ENCODE measurements around the gene NEU4.

Gene NEU4

GRCh38 chr2:241857041-241857541, 48.1 kb downstream of the NEU4 start:
- no peaks in the 10 kb centered on the region for H3K27me3 ChIP-seq (ENCODE audit: low read depth)
- no peak for DNase-seq (ENCODE audit: low spot score in 2 of 2)
- no peaks in the 10 kb centered on the region for H3K4me1 ChIP-seq
- no peaks in the 10 kb centered on the region for H3K36me3 ChIP-seq (replicated peaks)
- no peak overlapping the region for H3K4me3 ChIP-seq
- in situ Hi-C loops (cut with MboI; ENCODE audit: low sequenced_read_pairs) = no loop called here
- H3K9me3 ChIP-seq = no peaks in the 10 kb centered on the region

GRCh38 chr2:241857572-241858121, 48.7 kb downstream of the NEU4 start:
- in situ Hi-C loops (cut with MboI; ENCODE audit: low sequenced_read_pairs) = no loop called here
- DNase-seq (ENCODE audit: low spot score in 2 of 2) = no peak
- Histone ChIP-seq H3K4me3 (no peak overlapping the region), H3K27me3 (ENCODE audit: low read depth) (no peaks in the 10 kb centered on the region), H3K9me3 (no peaks in the 10 kb centered on the region), H3K4me1 (no peaks in the 10 kb centered on the region), H3K36me3 (replicated peaks) (no peaks in the 10 kb centered on the region)

- H3K4me3 ChIP-seq = no peak within 1 kb of the TSS
- H3K4me1 ChIP-seq = no peaks in the 10 kb centered on the region
- no peaks in the 10 kb centered on the region for H3K9me3 ChIP-seq
- no peaks in the 10 kb centered on the region for H3K27me3 ChIP-seq (ENCODE audit: low read depth)
- no peaks in the 10 kb centered on the region for H3K36me3 ChIP-seq (replicated peaks)
- DNase-seq (ENCODE audit: low spot score in 2 of 2) = no peak
- in situ Hi-C loops (cut with MboI; ENCODE audit: low sequenced_read_pairs) = no loop called here
Measured at GRCh38 chr2:241858206-241859016, 49.4 kb downstream of the NEU4 start, which contains the start of gene PDCD1. TSS of gene PDCD1 (minus strand) at chr2:241858894. CDS start at chr2:241858838, 56 bp downstream.

GRCh38 chr2:241859017-241859435, 50.0 kb downstream of the NEU4 start:
- Histone ChIP-seq H3K27me3 (ENCODE audit: low read depth) (no peaks in the 10 kb centered on the region; the same call in 1 of the 2 replicates), H3K4me3 (no peak overlapping the region), H3K9me3 (no peaks in the 10 kb centered on the region), H3K4me1 (no peaks in the 10 kb centered on the region), H3K36me3 (replicated peaks) (no peaks in the 10 kb centered on the region)
- no peak for DNase-seq (ENCODE audit: low spot score in 2 of 2)
- in situ Hi-C loops (cut with MboI; ENCODE audit: low sequenced_read_pairs) = no loop called here

- H3K36me3 ChIP-seq (replicated peaks) = no peaks in the 10 kb centered on the region
- no peak overlapping the region for H3K4me3 ChIP-seq
- DNase-seq (ENCODE audit: low spot score in 2 of 2) = no peak
- no peaks in the 10 kb centered on the region for H3K4me1 ChIP-seq
- in situ Hi-C loops (cut with MboI; ENCODE audit: low sequenced_read_pairs) = no loop called here
- H3K27me3 ChIP-seq (ENCODE audit: low read depth) = peaks cover 2% of the 10 kb centered on the region; the same call in 1 of the 2 replicates
- no peaks in the 10 kb centered on the region for H3K9me3 ChIP-seq
Measured at GRCh38 chr2:241859436-241860183, 50.6 kb downstream of the NEU4 start.

GRCh38 chr2:241860184-241861078, 51.4 kb downstream of the NEU4 start:
- H3K27me3 ChIP-seq (ENCODE audit: low read depth) = peaks cover 2% of the 10 kb centered on the region; the same call in 1 of the 2 replicates
- no peak overlapping the region for H3K4me3 ChIP-seq
- H3K4me1 ChIP-seq = no peaks in the 10 kb centered on the region
- no peaks in the 10 kb centered on the region for H3K36me3 ChIP-seq (replicated peaks)
- in situ Hi-C loops (cut with MboI; ENCODE audit: low sequenced_read_pairs) = no loop called here
- DNase-seq (ENCODE audit: low spot score in 2 of 2) = no peak
- H3K9me3 ChIP-seq = no peaks in the 10 kb centered on the region

- H3K4me3 ChIP-seq = no peak overlapping the region
- no peaks in the 10 kb centered on the region for H3K36me3 ChIP-seq (replicated peaks)
- DNase-seq (ENCODE audit: low spot score in 2 of 2) = no peak
- H3K27me3 ChIP-seq (ENCODE audit: low read depth) = peaks cover 2% of the 10 kb centered on the region; the same call in 1 of the 2 replicates
- in situ Hi-C loops (cut with MboI; ENCODE audit: low sequenced_read_pairs) = no loop called here
- no peaks in the 10 kb centered on the region for H3K9me3 ChIP-seq
- H3K4me1 ChIP-seq = no peaks in the 10 kb centered on the region
Measured at GRCh38 chr2:241861264-241861663, 52.3 kb downstream of the NEU4 start.

GRCh38 chr2:241862093-241862492, 53.1 kb downstream of the NEU4 start:
- Histone ChIP-seq H3K4me1 (no peaks in the 10 kb centered on the region), H3K27me3 (ENCODE audit: low read depth) (peaks cover 2% of the 10 kb centered on the region; the same call in 1 of the 2 replicates), H3K36me3 (replicated peaks) (no peaks in the 10 kb centered on the region), H3K4me3 (no peak overlapping the region), H3K9me3 (no peaks in the 10 kb centered on the region)
- DNase-seq (ENCODE audit: low spot score in 2 of 2) = no peak
- in situ Hi-C loops (cut with MboI; ENCODE audit: low sequenced_read_pairs) = no loop called here

- H3K4me3 ChIP-seq = no peak overlapping the region
- in situ Hi-C loops (cut with MboI; ENCODE audit: low sequenced_read_pairs) = no loop called here
- H3K27me3 ChIP-seq (ENCODE audit: low read depth) = peaks cover 2% of the 10 kb centered on the region; the same call in 1 of the 2 replicates
- no peaks in the 10 kb centered on the region for H3K4me1 ChIP-seq
- DNase-seq (ENCODE audit: low spot score in 2 of 2) = no peak
- no peaks in the 10 kb centered on the region for H3K36me3 ChIP-seq (replicated peaks)
- no peaks in the 10 kb centered on the region for H3K9me3 ChIP-seq
Measured at GRCh38 chr2:241862775-241863535, 54.0 kb downstream of the NEU4 start.

GRCh38 chr2:241863536-241863954, 54.6 kb downstream of the NEU4 start:
- no peak for DNase-seq (ENCODE audit: low spot score in 2 of 2)
- in situ Hi-C loops (cut with MboI; ENCODE audit: low sequenced_read_pairs) = no loop called here
- Histone ChIP-seq H3K4me3 (no peak overlapping the region), H3K4me1 (no peaks in the 10 kb centered on the region), H3K9me3 (no peaks in the 10 kb centered on the region), H3K27me3 (ENCODE audit: low read depth) (peaks cover 2% of the 10 kb centered on the region; the same call in 1 of the 2 replicates), H3K36me3 (replicated peaks) (no peaks in the 10 kb centered on the region)

- in situ Hi-C loops (cut with MboI; ENCODE audit: low sequenced_read_pairs) = no loop called here
- H3K4me3 ChIP-seq = no peak overlapping the region
- DNase-seq (ENCODE audit: low spot score in 2 of 2) = no peak
- no peaks in the 10 kb centered on the region for H3K9me3 ChIP-seq
- peaks cover 2% of the 10 kb centered on the region; the same call in 1 of the 2 replicates for H3K27me3 ChIP-seq (ENCODE audit: low read depth)
- H3K4me1 ChIP-seq = no peaks in the 10 kb centered on the region
- no peaks in the 10 kb centered on the region for H3K36me3 ChIP-seq (replicated peaks)
Measured at GRCh38 chr2:241864168-241864849, 55.3 kb downstream of the NEU4 start.

GRCh38 chr2:241864850-241865213, 55.8 kb downstream of the NEU4 start:
- no peaks in the 10 kb centered on the region for H3K4me1 ChIP-seq
- H3K27me3 ChIP-seq (ENCODE audit: low read depth) = peaks cover 2% of the 10 kb centered on the region; the same call in 1 of the 2 replicates
- in situ Hi-C loops (cut with MboI; ENCODE audit: low sequenced_read_pairs) = no loop called here
- no peak for DNase-seq (ENCODE audit: low spot score in 2 of 2)
- H3K4me3 ChIP-seq = no peak overlapping the region
- no peaks in the 10 kb centered on the region for H3K36me3 ChIP-seq (replicated peaks)
- no peaks in the 10 kb centered on the region for H3K9me3 ChIP-seq

All from HAP-1 (cell line).